K562 (cell line): ENCODE results near the gene CTSO. TPM values are rescaled to one million over a fixed set of nuclear protein-coding genes. Genes with fewer than 3 reads are reported as not detected.

Experiments used
- ARID4B ChIP-seq: sonication (generic); formaldehyde crosslinking; IDR thresholded peaks from 2 replicates; pipeline ENCODE4 v1.8.0; 2022; ENCODE audit warnings: mild to moderate bottlenecking, missing genetic modification reagents
- E2F6 ChIP-seq, 2 experiments: IDR thresholded peaks; 2 replicates each; pipeline ENCODE4 v1.6.1; 2011; ENCODE audit warnings: borderline replicate concordance in 1 of 2, control low read depth in 1 of 2, low read depth in 1 of 2, low read length in 1 of 2, mild to moderate bottlenecking in 1 of 2, mixed read lengths in 1 of 2, moderate library complexity in 1 of 2; ENCODE audit not compliant: insufficient read depth in 1 of 2, insufficient read length in 1 of 2, poor library complexity in 1 of 2, severe bottlenecking in 1 of 2; ENCODE audit errors: extremely low read depth in 1 of 2
- NCOA2 ChIP-seq, 2 experiments: fragments of 450-650 bp; IDR thresholded peaks; 2 replicates each; pipeline ENCODE4 v1.6.1; 2018; ENCODE audit warnings: mild to moderate bottlenecking in 2 of 2, moderate library complexity in 1 of 2; ENCODE audit not compliant: partially characterized antibody in 2 of 2
- POLR2G ChIP-seq: fragments of 200-400 bp; formaldehyde crosslinking; IDR thresholded peaks from 2 replicates; pipeline ENCODE4 v1.6.1; 2017; ENCODE audit warnings: low read depth, mild to moderate bottlenecking, antibody characterized with exemption, low read length, moderate library complexity
- ZBTB40 ChIP-seq, 2 experiments: fragments of 450-650 bp in 1 of 2; sonication (generic) in 1 of 2; formaldehyde crosslinking in 1 of 2; IDR thresholded peaks; 2 replicates each; pipeline versions ENCODE4 v1.7.1 to v1.9.0; 2016 to 2022; ENCODE audit warnings: inconsistent platforms in 1 of 2, mild to moderate bottlenecking in 1 of 2, missing genetic modification reagents in 1 of 2
- ZNF639 ChIP-seq, 2 experiments: fragments of 200-800 bp in 1 of 2; sonication (Bioruptor generic) in 1 of 2; sonication (generic) in 1 of 2; formaldehyde crosslinking in 1 of 2; IDR thresholded peaks in 1 of 2; conservative IDR thresholded peaks in 1 of 2; 2 replicates each; pipeline versions ENCODE4 v1.5.0 to v1.6.1; 2016 to 2020; ENCODE audit warnings: missing compliant biosample characterization in 1 of 2, missing genetic modification characterization in 1 of 2, missing genetic modification reagents in 1 of 2
- polyA plus RNA-seq, 8 experiments: library from polyadenylated mRNA; depleted of rRNA in 4 of 8; stranded (reverse) in 5 of 8; unstranded in 3 of 8; fragments of >200 nt; fragmentation: Nextera tagmentation in 2 of 8; fragmentation: Illumina TruSeq in 1 of 8; extraction: Ambion mirVana in 2 of 8; extraction: Trizol in 1 of 8; gene quantifications; 2 replicates each; pipeline versions ENCODE4 v1.2.1 to v1.2.3, GENCODE V29; 2011 to 2014; ENCODE audit warnings: inconsistent platforms in 1 of 8, missing spikeins in 1 of 8
- total RNA-seq, 7 experiments: library from RNA; depleted of rRNA in 6 of 7; stranded (reverse); fragments of >200 nt in 6 of 7; fragmentation: Illumina TruSeq in 2 of 7; extraction: Trizol in 2 of 7; gene quantifications; 2 replicates each; pipeline versions ENCODE4 v1.2.1 to v1.2.3, GENCODE V29; 2011 to 2021; ENCODE audit warnings: low replicate concordance in 1 of 7

The CTSO gene
- total and polyA plus RNA-seq, 9 of the 15 experiments (the other 6 are each of a cell fraction or from before 2014, with no cell fraction given): 0.03 to 0.07 (median 0.04) TPM; not detected in 5

GRCh38 chr4:155953151-155954117 is at the start of gene CTSO (continued):
- peak; percentile 78 for TF ChIP-seq ZBTB40 (IDR thresholded peaks at IDR 0.05)
- TF ChIP-seq ZBTB40 (CRISPR knock-in tag; IDR thresholded peaks at IDR 0.05): no peak
- no peak for TF ChIP-seq NCOA2 (IDR thresholded peaks at IDR 0.05; ENCODE audit: partially characterized antibody in 2 of 2)
- no peak for TF ChIP-seq ARID4B (CRISPR knock-in tag)
- peak in 1 of 2 experiments; percentile 30; a peak in 1 of 4 replicates for TF ChIP-seq ZNF639 (CRISPR knock-in tag; conservative IDR thresholded peaks at IDR 0.05 in 1 of 2, IDR thresholded peaks at IDR 0.05 in 1 of 2)
- TF ChIP-seq E2F6 (IDR thresholded peaks at IDR 0.05; ENCODE audit: borderline replicate concordance in 1 of 2, extremely low read depth in 1 of 2, insufficient read depth in 1 of 2, insufficient read length in 1 of 2, low read depth in 1 of 2, low read length in 1 of 2, poor library complexity in 1 of 2, severe bottlenecking in 1 of 2): peak in 1 of 2 experiments; percentile 42
- peak; percentile 79 for TF ChIP-seq POLR2G
